Stimulated activated CD8-positive, alpha-beta memory T cell treated with anti-CD3 and anti-CD28 coated beads, Interleukin-7, amount 100 ng/mL, for 4 hours (primary cell): ENCODE data around the gene FARS2.
"Not testable (repeated sequence)": the region's sequence is repeated elsewhere in the genome, so short reads cannot be mapped to it uniquely, and the experiment has no call there.

Source experiments
- DNase-seq, 2 donors: peaks; one replicate each; pipeline ENCODE4 v3.0.0-alpha.2; 2020; ENCODE audit warnings: low read depth in 2 of 2

The FARS2 gene

DNA sequence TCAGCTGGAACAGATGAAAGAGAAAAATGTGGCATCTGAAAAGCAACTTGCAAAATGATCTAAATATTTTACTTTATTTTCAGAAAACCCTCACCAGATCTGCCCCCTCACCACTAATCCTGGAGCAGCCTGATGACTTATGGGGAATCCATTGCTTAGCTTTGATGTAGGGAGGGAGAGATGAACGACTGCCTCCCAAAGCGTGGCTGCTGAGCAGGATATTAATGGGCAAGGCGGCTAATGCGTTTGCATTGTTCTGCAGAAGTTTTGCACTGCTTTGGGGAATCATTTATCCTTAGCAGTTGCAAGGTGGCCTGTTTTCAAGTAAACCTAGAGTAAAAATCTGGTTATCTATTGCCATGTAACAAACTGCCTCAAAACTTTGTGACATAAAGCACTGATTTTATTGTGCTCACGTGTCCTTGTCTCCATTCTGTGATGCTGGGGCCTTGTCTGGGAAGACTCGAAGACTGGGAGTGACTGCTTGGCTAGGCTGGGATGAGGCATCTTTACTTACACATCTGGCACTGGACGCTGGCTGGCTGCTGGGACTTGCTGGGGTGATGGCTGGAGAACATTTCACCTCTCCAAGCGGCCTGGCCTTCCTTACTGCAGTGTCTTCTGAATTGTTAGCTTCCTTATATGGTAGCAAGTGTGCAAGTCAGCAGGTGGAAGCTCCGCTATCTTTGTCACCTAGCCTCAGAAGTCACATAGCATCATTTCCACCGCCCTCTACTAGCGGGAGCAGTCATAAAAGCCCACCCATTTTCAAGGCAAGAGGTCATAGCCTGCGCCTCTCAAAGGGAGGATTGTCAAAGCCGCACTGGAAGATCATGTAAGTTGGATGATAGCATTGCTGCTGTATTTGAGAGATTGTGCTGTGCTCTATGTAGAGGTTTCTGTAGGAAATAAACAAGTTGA lies 432.2 kb downstream of the FARS2 start:
- no peak for DNase-seq

DNA sequence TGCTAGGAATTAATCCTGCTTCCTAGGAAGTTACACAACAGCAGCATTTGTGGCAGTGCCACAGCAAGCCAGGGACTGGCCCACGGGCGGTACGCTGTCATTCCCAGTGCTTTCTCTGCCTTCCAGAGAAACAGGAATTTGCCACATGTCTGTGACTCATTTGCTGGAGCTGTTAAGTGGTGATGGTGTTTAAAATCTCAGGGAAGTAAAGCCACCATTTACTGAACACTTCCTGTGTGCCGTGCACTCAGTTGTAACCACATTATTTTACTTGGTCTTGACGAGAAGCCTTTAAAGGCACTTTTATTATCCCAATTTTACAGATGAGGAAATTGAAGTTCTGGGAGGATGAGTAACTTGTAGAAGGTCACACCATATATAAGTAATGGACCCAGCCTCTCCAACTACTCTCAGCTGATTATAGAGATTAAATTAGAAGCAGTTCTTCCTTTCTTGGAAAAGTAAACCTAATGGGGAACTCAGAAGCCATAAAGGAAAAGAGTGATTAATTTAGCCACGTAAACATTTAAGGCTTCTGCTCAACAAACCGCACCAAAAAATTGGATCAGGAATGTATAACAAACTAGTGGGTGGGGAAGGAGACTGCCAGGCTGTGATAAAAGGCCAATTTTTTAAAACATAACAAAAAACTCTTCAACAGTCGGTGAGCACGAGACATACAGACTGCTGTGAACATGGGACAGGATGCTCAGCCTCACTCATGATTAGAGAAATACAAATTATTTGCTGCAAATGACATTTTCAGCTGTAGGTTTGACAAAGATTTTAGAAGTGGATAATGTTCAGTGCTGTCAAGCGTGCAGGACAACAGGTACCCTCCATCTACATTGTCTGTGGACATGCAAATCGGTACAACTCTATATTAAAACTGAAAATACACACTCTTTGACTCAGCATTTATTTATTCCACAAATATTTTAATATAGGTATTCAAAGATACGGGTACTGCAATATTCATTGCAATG lies 434.2 kb downstream of the FARS2 start:
- DNase-seq: no peak

DNA sequence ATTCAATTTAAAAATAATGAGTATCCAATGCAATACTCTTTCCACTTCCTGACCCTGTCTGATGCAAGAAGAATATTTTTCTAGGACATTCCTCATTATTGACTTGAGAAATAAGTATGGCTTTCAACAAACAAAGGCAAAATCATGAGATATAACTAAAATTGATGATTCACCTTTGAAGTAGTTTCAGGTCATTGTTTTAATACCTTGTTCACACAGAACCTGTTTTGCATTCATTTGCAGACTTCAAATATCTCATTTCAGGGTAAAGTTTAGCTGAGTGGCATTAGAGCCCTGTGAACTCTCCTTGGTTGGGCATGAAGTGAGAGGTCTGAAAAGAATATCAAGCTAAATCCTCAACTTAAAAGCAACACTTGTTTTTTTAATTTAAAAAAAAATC lies 436.2 kb downstream of the FARS2 start:
- no peak for DNase-seq

DNA sequence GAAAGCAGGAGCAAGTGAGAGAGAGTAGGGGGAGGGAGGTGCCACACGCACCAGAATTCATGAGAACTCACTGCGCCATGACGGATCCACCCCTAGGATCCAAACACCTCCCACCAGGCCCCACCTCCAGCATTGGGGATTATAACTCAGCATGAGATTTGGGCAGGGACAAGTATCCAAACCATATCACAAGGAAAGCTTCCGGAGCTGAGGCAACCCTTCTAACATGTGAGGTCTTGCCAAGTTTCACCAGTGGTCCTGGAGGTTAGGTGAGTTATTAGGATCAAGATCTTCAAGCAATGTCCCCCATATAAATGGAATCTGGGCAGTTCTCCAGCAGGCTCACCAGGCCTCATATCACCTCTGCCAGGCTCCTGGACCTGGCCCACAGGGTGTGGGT lies 437.0 kb downstream of the FARS2 start:
- DNase-seq: no peak

DNA sequence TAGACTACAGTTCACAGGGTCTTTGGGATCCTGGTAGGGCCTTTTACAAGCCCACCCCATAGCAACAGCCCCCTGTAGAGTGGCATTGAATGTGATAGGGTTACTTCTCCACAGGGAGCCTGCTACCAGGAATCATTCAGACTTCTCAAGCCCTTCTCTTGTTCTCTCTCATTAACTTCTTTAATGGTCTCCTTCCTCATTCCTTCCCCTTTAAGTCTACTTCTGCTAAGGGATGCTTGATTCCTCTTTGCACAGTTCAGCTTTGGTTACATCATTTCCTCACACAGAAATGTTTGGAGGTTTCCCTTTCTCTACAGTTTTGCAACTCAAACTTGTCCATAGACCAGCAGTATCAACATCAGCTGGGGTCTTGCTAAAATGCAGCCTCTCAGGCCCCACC lies 437.8 kb downstream of the FARS2 start:
- DNase-seq: not testable (repeated sequence)

DNA sequence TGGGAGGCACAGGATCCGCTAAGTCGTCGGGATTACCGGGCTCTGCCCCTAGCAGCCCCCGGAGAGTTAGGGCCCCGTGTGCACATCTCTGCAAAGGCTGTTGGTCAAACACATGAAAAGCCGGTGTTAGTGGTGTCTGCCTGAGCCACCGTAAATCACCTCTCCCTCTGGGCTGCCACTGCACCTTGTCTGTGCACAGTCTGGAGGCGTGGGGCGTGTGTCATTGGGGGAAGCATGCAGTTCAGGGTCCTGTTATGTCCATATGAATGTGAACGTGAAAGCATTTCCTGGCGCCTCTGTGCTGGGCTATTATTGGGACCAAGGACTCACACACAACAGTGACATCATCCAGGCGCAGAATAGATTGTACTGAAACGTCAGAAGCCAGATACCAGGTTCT lies 439.9 kb downstream of the FARS2 start:
- no peak for DNase-seq

DNA sequence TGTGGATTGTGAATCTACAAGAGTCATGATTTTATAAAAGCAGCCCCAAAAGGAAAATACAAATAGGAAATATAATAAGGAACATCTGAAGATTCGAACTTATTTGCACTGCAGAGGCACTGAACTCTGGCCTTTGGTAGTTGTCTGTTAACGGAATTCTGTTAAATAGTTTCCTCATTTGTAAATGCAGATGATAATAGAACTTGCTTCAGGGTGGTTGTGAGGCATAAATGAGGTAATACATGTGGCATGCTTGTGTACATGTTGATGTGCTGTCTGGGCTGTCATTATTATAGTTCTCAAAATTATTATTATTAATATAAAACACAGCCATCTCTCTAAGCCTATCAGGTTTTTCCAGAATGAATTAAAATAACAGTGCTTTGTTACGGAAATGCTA lies 443.4 kb downstream of the FARS2 start:
- DNase-seq: no peak

DNA sequence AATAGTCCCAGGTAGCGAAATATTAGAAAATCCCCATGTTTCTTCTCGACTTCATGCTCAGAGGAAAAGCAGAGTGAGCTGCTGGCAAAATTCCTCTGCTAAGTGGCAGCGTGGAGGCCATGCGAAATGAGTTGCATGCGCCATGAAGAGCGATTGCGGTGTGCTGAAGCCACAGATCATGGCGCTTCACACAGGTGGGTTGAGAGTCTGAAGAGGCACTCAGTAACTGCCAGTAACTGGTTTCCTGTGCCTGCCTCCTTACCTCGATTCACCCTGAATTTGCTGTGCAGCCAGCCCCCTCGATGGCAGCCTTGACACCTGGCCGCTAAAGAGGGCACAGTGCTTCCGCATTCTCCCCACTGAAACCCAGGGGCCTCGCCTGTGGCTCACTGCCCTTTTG lies 443.9 kb downstream of the FARS2 start:
- DNase-seq: no peak

DNA sequence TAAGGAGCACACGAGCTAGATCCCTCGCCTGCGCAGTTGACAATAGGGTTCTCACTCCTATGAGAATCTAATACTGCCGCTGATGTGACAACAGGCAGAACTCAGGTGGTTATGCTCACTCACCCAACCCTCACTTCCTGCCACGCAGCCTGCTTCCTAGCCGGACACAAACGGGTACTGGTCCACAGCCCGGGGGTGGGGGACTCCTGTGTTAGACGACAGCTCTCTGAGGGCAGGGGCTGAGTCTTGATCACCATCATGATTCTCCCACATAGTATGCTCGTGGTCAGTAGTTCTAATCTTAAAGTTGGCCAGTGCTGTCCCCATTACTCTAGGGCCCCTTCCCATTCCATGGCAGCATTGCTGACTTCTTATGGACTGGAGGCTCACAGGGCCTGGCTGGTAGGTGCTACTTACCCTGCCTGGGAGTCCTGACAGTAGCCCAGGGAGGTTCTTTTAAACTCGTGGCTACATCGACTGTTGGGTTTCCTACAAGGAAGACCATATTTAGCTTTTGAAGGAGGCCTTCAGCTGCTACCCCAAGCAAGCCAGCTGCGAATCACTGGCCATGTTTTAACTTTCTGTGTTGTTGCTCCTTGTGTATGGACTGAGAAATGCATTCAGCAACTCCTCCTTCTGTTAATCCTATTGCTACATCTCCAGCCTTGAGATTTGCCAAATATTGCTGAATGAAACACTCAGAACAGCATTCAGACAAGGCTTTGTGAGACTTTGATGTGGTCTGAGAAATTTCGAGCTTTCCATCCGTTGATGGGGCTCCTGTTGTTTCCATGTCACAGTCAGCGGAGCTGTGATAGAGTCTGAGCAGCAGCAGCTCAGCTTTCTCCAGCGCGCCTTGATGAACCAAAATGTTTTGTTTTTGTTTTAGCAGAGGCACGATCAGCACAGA lies 445.1 kb downstream of the FARS2 start:
- DNase-seq: no peak

DNA sequence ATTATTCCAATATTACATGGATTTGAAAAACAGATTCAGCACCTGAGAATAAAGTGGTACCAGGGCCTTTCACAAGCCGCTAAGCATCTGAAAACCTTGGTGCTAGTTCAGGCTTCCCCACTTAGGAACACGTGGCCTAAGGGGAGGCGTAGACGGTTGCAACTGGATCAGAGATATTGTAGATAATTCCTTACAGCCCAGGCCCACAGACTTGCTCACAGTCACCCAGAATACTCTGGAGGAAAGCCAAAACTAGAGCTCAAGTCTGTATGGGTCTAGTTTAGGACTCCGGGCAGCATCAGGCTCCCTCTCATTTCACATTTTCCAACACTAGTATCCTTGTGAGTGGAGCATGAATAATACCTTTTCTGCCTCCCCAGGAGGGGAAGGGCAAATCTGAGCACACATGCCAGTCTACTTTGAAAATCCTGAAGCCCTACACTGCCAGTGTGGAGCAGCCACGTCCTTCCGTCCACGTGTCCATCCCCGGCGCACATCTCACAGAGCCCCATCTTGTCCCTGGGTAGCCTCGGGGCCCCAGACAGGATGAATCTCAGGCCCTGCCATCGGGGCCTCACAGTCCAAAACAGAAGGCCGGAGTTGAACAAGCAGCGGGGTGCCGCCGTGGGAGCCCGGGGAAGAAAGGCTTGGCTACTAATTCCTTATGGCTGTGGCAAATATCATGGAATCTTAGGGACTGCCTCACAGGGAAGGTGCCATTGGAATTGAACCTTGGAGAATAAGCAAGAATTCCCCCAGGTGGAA lies 446.1 kb downstream of the FARS2 start:
- no peak for DNase-seq

DNA sequence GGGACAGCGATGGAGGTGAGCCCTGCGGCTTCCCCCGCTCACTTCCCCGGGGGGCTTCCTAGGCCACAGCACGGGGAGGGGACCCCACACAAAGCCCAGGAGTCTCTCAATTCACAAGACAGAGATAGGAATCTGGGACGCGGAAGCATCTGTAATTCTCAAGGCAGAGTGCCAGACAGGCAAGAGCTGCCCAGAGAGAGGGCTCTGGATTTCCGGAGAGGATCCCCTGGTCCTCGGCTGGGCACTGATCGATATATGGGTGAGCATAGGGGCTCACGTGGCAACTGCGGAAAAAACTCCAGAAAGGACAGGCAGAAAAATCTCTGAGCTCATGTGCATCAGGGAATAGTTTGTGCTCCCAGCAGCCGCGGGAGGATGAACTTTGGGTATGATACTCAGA lies 449.2 kb downstream of the FARS2 start:
- no peak for DNase-seq

DNA sequence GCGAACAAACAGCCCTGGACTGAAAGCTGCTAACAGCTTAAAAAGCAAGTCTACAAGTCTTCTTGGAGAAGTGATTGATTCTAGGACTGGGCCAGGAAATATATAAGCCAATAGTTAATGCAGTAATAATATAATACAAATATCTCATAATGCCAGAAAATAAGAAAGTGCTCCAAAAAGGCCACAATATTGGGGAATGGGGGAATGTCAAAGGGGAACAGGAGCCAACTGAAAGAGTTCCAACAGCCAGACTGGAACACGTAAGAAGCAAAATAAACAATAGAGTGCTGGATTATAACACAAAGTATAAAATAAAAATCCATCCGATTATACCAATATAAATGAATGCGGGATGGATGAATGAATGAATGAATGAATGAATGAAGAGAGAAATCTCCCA lies 449.6 kb downstream of the FARS2 start:
- DNase-seq: no peak

DNA sequence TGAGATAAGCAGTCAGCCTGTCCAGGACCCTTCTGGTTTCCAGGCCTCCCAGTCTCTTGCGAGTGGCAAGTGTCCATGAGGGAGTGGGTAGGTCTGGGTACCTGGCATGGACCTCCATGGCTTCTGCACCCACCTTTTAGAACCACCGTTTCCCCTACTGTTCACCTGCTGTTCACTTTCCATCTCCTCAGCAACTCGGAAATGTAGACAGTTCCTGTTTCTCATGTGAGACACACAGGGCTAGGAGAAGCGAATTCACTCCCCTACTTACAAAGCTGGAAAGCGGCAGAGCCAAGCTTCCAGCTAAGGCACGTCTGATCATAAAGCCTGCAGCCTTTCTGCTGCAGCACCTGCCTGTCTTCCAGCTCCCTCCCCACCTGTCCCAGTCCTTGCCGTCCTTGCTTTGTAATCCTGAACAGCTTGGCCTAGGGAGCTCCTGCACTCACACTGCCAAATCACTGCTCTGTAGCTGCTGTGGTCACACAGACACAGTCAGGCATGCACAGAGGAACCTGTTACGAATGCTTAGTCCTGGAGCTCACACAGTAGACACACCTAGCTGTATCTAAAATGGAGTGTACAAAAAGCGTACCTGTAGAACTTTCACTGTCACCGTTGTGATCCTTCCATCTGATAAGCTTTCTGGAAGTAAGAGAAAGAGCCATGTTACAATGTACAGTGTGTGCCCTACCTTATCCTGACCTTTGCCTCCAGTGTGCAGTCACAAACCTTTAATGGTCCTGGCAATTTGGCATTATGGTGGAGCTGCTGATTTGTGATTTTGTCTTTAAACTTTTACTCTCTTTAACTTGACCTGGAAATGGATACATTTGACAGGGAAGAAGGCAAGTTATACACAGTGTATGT lies 451.3 kb downstream of the FARS2 start:
- DNase-seq: no peak

DNA sequence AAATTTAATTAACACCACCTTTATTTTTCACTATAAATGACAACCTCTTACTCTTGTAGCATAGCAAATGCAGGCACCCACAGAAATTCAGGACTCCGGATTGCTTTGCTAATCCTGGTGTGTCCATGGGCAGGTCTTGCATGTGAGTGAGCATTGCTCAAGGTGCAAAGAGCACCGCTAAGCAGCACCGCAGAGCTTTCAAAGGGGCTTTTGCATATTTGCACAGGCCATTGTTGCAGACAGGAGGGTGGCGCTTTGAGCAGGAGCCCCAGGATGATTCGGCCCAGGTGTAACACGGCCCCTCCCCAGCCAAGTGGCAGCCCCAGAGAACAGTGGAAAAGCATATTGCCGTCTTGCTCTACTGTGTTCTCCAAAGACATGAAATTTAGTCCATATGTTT lies 452.2 kb downstream of the FARS2 start:
- DNase-seq: no peak

DNA sequence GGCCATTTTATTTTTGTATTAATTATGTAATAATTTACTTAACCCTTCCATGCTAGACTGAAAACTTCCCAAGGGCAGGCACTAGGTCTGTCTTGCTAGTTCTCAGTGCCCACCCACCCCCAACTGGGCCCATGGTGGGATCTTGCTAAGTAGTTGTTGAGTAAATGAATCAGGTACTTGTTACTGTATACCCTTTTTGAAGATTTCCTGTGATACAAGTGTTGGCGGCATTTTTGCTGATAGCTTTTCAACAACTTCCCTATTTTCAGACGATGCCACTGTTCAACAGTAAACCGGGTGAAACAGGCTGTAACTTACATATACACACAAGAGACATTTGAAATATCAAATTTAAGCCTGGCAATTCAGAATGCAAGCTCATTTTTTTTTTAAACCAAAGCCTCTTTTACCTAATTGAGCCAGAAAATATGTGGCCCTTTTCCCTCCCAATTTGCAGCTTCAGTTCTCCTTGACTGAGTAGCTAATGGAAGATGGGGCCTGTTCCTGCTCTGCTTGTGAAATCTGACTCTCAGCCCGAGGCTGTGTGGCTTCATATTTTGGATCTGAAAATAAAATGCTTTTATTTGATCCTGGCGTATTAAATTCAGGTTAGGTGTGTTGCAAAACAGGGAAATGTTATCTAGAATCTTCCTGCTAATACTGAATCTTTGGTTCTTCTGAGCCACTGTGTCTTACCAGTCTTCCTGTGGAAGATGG lies 457.1 kb downstream of the FARS2 start:
- DNase-seq: no peak

DNA sequence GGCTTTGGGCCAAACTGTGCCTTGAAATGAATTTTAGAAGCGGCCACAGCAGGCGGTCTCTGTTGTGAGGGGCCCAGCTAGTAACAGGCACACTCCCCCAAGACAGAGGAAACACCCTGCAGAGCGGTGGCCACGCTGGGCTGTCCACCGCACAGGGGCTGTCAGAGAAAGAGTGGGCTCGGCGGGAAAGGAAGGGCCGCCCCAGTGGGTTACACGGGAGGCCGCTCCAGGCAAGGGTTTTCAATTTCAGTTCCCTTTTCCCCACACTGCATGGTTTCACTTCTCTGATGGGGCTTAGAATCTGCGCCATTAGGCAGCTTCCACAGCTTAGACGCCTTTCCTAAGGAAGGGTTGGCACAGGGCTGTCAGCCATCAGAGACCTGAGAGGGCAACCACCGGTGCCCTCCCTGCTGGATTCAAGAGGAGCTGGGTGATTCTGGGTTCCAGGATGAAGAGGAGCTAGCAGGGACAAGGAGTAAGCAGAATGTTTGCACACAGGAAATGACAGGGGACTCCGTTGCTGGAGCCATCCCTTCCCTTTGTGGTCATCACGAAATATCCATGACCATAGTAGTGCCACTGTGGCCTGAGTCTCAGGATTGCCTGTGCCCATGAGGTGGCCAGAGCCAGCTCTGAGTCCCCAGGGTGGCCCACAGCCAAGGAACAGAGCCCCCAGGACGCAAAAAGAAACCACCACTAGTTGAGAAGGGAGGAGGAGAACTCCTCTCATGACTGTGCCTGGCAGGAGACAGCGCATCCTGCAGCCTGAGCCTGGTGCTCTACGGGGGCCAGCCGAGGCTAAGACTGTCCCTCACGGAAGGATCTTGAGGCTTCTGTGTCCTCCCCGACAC lies 462.8 kb downstream of the FARS2 start:
- DNase-seq: peak in 1 of 2 donors; percentile 3

DNA sequence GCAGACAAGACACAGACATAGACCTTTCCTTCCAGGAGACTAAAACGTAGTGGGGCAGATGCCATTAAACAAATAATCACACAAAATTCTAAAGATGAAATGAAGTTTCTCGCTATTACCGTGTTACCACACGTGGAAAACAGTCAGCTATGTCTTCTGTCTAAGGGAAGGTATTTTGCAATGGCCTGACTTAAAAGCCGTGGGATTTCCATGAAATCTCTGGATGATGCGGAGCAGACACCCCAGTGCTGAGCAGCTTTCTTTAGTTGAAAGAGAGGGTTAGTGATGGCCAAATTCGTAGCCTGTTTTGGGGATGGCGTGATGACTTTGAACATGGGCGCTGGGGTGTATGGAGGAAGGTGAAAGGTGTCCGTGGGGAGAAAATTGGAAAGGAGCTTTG lies 463.6 kb downstream of the FARS2 start:
- DNase-seq: no peak
